ENCODE data around the gene PEAK1.
A peak's percentile ranks its signal among the peaks of the same experiment; 100 is the strongest.
"Not testable (repeated sequence)": the region's sequence is repeated elsewhere in the genome, so short reads cannot be mapped to it uniquely, and the experiment has no call there.

The PEAK1 gene

DNA sequence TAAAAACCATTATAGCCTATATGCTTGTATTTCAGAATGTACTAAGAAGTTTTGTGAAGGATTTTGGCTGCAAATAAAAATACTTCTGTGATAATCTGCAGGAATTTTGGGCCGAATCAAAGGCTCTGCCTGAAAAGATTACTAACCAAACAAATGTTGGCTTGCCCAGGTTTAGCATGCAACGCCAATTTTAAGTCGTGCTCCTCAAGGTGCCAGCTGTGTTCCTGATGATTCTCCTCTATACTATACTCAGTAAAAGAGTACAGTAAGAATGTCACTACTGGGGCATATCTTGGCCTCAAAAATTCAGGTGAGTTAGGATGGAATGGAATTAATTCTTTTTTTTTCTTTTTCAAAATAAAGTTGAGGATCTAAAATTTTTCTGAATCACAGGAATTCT lies 198.2 kb downstream of the PEAK1 start:
- no peak for DNase-seq (ENCODE audit: low read depth)

DNA sequence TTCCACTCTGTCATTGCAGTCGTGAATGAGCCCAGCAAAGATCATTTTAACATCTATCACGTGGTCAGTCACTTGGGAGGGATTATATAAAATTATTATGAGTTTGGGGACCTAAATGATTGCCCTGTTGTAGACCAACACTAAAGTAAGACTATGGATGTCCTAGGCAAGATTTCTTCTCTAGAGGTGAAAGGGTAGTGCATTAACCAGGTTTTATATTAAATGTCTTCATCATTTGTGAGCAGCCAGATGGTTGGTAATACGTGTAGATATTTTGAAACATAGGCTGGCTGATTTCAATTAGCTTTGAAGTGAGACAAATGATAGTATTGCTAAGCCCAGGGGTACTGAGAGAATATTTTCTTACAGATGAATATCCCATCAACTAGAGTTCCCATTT lies 198.7 kb downstream of the PEAK1 start:
- DNase-seq (ENCODE audit: low read depth), result no peak

DNA sequence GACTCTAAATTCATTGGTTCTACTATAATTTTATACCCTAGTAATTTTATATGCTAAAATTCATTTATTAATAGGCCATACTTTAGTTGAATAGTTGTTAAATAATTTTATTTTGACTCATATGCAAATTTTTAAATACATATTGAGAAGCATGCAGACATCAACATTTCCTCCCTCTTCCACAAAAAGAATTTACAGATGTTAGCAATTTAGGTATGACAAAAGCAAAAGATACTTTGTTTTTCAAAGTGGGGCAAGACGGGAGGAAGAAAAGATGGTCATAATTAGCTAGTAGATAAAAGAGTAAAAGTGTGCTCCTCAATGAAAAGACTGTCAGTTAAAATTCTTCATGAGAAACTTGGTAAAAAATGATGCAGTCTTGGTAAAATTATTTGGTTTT lies 200.1 kb downstream of the PEAK1 start:
- DNase-seq (ENCODE audit: low read depth), result no peak

DNA sequence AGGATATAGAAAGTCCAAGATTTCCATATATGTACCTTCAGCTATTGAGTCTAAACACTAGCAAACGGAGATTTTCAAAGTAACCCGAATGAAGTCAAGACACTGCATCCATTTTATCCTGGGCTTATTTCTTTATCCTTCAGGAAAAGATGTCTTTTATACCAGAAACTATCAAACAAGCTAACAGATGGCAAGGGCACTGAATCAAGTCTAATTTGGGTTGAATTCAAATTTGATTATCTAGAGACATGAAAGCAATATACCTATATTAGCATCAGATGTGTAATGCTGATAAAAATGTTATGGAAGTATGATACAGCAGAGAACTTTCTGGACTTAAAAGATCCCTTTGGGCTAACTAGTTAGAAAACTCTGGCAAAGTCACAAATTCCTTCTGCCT lies 210.7 kb downstream of the PEAK1 start:
- no peak for DNase-seq (ENCODE audit: low read depth)

DNA sequence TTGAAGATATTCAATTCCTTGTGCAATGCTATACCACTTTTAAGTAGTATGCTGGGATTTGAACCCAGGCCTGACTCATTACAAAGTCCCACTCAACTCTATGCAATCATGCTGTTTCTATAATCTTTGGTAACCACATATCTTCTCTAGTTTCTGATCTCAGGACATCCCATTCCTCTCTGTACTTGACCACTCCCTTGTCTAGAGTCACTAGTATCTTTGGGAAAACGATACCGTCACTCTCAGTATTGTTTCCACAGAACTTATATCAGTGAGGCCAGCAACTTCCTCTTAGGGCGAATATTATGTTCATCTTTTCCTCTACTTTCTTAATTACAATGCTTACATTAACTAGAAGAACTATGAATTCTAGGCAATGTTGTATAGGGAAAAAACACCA lies 211.7 kb downstream of the PEAK1 start:
- no peak for DNase-seq (ENCODE audit: low read depth)

DNA sequence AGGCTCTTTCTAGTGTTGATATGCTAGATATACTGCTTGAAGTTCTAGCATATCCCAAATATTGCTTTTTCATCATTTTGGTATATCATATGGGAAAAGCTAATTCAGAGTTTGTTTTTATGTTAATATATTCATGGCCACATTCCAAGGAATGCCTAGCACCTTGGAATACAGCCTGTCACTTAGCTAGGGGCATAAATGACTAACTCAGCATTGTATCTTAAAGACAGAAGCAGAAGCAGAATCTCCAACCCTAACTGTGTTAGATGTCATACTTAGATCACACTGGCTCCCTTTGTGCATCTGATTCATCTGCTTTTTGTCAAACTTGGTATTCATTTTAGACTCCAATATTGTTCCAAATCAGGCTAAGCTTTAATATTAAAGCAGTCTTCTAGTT lies 218.2 kb downstream of the PEAK1 start:
- no peak for DNase-seq (ENCODE audit: low read depth)

DNA sequence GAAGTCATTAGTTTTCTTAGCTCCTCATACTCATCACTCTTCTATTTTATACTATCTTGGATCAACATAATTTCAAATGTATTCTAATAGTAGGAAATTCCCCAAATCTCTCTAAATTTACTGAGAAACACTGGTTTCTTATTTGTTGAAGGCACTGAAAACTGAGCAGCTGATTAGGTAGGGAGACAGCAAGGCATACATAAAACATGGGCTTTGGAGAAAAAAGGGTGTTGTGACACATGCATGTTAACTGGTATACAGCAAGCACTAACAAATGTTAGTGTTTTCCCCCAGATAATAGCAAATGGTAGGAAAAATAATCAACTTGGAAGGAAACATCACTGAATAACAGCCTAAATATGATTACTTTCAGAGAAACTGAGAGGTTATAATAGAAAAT lies 223.5 kb downstream of the PEAK1 start:
- no peak for DNase-seq (ENCODE audit: low read depth)

DNA sequence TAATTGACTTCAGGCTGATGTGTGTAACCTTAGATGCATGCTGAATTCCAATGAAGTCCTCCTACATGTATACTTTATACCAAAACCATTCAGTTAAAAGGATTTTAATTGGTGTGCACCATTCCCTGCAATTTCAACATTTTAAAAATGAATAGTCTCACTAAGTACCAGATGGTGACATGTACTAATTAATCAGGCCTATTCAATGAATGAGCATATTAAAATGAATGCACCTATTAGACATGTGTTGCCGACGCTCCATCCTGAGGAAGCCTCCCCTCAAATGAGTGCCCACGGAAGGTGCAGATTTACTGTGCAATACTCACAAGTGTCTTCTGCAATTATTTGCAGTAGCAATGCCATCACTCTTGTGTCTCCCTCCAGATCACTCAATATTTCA lies 224.3 kb downstream of the PEAK1 start:
- no peak for DNase-seq (ENCODE audit: low read depth)

DNA sequence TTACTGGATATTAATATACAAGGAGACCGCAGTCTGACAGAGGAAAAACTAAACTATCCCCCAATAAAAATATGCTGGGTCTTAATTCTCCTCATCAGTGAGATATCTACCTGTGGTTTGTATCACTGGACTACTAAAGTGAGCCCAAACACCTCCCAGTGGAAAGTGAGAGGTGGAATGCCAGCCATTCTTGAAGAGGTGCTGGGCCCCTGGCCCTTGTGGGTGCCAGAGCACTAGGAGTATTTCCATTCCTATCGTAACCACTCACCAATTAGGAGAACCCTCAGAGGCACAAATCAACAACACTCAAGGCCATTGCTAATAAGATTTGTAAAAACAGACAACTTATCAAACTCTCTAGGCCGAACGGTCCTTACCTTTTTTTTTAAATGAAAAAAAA lies 227.5 kb downstream of the PEAK1 start:
- DNase-seq (ENCODE audit: low read depth), result no peak

DNA sequence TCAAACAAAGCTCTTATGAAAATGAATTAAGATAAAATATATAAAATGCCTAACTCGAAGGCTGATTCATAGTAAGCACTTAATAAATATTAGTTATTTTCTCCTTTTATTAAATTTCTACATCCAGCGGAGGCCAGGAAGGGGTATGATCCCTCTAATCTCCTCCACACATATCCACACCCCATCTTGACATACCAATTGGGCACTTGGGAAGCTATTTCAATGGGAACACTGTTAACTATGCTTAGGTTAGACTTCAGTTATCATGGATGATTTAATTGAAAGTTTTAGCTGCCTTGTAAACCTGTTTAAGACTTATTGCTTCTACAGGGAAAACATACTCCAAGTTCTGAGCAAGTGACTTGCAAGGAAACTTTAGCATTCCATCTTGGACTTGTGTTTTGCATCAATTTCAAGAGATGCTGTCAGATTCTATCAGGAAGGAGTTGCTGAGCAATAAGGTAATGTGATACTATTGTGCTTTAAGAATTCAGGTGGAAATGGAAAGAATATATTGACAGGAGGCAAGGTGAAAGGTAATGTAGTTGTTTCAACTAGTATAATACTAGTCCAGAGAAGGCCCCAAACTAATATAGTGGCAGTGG lies 228.6 kb downstream of the PEAK1 start:
- DNase-seq (ENCODE audit: low read depth), result no peak

DNA sequence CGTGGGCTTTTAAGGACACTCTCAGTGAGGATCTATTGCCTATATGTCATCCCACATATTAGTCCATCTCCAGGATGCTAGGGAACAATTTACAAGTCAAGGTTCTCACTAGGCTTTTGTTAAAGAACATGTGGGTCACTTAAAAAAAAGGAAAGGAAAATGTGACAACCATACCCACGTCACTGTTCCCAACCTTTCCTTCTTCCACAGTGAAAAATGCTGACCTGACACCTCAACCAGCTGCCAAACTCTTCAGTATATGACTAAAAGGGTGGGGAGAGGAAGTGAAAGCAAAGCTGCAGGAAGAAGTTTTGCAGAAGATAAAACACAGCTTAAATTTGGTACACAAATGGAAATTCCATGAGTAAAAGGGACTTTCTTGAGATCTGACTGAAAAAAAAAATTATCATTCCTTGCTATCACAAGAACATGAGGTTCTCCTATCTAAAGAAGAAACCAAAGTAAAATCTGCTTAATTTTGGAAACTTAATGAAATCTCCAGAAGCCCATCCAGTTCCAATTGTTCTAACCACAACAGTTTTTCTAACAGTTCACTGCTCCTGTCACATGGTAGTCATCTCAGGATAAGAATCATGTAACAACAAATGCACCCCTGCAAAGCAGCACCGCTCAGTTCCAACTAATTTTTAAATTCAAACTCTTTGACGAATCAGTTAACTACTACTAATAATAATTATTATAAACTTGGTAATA lies 232.0 kb downstream of the PEAK1 start:
- DNase-seq (ENCODE audit: low read depth), result no peak

DNA sequence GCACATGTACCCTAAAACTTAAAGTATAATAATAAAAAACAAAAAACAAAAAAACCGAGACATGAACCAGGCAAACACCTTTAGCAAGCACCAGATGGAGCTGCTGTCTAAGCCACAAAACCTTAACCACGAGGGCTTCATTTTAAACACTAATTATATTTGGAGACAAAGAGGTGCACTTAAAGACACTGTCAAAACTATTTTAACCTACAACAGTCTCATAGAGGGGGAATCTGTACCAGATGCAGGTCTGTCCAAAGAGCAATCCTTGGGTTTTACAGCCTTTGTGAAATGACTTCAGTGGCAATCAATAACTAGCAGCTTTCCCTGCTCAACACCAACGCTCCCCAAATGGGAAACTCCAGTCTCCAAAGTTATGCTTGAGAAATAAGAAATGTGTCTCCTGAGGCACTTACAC lies 233.3 kb downstream of the PEAK1 start:
- DNase-seq (ENCODE audit: low read depth), result no peak

DNA sequence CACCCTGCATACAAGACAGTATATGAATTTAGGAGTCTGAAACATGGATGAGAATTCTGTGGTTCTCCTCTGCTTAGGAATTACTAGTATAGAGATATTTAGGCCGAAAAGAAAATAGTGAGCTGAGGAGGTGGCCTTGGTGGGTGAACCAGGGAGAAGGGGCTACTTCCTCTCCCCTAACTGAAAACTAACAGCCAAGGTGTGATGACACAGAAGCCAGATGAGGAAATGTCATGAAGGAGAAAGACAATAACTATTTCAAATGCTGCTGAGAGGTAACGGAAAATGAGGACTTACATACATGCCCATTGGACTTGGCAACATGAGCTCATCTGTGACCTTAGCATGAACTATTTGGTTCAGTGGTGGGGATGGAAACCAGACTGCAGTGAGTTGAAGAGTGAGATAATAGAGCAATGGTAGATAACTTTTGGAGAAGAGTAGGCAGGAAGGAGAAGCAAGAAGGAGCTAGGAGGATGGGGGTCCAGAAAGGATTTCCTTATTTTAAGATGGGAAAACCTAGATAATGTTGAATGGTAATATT lies 234.6 kb downstream of the PEAK1 start:
- DNase-seq (ENCODE audit: low read depth), result no peak

DNA sequence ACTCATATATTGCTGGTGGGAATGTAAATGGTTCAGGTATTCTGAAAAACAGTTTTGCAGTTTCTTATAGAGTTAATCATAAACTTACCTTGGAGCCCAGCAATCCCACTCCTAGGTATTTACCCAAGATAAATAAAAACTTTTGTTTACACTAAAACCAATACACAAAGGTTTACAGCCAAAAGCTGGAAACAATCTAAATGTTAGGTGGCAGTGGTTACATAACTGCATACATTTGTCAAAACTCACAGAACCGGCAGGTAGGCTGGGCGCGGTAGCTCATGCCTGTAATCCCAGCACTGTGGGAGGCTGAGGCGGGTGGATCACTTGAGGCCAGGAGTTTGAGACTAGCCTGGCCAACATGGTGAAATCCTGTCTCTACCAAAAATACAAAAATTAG lies 235.6 kb downstream of the PEAK1 start:
- DNase-seq (ENCODE audit: low read depth), result not testable (repeated sequence)

DNA sequence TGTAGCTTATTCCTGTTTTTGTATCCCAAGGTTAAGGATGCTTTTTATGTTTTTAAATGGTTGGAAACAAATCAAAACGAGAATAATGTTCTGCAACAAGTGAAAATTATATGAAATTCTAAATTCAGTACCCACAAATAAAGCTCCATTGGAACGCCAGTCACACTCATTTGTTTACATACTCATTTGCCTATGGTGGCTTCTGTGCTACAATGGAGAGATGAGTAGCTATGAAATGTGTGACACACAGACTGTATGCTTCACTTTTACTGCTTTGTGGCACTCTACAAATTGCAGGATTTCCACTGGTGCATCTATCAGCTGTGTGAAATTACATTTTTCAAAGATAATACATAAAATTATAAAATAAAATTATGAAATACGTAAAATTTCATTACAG lies 236.8 kb downstream of the PEAK1 start:
- DNase-seq (ENCODE audit: low read depth), result no peak

DNA sequence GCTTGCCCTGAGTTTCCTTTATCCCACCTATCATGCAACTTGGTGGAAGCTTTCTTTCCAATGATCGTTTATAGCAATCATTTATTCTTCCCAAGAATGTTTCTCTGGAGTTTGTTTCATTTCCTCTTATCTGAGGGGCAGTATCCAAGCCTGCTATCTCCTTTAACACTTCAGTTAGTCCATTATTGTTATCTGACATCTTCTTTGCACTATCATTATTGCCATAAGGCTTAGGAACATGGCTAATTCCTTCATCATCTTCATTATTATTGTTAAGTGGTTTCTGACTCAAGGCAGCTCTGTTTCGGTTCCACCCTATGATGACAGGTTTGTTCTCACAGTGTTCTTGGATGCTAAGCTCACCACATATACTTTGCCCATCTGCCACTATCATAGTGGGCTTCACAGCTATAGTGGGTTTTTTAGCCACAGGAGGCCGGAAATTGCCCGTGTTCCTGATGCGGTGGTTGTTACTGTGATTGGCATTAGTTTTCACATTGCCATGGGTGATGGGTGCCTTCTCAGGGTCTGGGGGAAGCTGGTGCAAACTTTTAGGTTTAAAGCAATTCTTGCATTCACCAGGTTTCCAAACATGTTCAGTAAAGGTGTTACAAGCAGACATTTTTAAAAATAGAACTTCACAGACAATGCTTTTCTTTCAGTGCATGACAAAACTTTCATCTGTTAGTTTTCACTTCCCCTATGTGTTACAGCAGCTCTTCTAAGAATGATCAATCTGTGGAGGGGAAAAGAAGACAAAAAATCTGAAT lies 238.4 kb downstream of the PEAK1 start:
- peak; percentile 22 for DNase-seq (ENCODE audit: low read depth)

DNA sequence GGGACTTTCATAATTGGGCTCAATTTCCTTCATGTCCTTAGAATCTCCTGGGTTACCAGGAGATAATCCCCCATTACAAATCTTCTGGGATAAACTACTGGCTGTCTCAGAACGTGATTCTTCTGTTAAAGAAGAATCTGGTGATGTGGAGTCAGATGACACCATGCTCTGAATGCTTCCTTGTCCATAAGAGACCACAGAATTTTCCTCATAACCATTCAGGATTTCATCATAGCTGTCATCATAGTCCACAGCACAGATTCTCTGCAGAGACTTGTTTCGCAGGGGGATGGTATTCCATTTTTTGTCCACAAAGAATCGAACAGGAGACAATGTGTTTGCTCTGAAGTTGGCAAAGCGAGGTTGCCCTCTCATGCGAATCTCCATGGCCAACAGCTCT lies 239.1 kb downstream of the PEAK1 start:
- no peak for DNase-seq (ENCODE audit: low read depth)

DNA sequence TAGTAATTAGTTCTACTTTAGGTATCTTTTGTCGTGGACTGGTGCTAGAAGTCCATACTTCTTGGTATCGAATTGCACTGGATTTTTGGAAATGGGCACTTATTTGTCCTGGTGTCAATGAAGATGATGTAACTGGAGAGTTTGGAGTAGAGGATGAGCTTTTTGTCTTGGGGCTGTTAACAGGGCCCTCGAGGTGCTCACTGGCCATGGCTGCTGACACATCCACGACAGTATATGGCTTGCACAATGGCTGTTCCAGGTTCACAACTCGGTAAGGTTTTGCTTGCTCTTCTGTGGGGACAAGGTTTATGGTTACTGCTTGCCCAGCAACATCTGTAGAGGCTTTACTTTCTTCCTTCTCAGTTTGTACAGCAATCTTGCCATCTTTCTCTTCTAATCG lies 239.6 kb downstream of the PEAK1 start:
- DNase-seq (ENCODE audit: low read depth), result no peak

DNA sequence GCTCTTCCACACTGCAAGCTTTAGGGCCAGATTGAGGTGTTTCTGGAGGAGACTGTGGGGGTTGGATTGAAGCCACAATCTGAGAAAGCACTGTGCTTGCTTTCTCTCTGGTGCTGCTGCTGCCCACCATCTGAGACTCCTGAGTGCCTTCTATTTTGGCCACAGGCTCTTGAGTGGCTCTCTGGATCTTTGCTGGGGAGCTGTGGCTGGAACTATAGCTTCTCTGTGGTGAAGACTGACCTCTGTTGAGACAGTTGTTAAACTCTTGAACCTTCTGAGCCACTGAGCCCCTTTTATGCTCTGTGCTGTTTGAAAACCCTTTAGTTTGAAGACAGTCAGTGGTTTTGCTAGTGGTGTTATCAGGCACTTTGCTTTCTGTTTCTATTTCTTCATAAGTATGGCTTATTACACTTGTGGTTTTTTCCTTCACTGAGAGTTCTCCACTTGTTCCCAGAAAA lies 240.3 kb downstream of the PEAK1 start:
- DNase-seq (ENCODE audit: low read depth), result no peak

DNA sequence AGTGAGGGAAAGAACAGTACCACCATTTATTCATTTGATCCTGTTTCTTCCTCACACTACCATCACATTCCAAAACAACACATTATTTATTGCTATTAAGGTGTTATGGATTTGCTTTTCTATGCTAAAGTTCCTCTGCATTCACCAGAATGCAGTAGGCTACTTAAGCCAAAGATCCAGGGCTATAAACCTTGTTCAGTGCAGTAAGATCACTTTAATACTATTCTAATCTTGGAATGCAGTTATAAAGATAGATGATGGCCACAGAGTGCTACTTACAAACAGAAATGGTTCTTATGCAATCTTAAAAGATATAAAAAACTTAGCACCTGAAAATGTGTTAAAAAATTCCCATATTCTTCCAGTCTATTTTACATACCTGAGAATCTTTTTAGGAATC lies 241.5 kb downstream of the PEAK1 start:
- DNase-seq (ENCODE audit: low read depth), result no peak

DNA sequence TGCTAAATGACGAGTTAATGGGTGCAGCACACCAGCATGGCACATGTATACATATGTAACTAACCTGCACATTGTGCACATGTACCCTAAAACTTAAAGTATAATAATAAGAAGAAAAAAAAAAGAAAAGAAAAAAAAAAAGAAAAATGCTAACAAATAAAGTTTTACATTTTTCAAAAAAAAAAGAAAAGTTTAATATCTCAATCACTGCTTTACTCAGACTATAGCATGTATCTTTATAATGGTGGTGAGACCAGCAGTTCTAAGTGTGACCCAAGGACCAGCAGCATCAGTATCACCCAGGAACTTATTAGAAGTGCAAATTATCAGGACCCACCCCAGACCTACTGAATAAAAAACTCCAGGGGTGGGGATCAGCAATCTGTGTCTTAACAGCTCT lies 243.8 kb downstream of the PEAK1 start:
- not testable (repeated sequence) for DNase-seq (ENCODE audit: low read depth)

DNA sequence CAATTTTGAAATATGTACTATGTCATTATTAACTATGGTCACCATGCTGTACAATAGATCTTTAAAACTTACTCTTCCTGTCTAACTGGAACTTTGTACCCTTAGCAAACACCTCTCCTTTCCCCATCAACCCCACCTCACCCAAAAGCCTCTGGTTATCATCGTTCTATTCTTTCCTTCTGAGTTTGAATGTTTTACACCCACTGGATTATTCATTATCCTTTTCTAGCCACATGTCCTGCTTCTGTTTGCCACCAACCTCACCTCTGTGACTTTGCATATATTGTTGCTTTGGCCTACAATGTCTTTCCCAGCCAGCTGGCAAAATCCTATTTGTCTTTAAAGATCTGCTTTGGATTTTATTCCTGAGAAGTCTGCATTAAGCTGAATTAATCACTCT lies 246.4 kb downstream of the PEAK1 start:
- no peak for DNase-seq (ENCODE audit: low read depth)
